Muscle of back (tissue), 13 donors: ENCODE measurements around the gene ZFP28. TPM values are rescaled to one million over a fixed set of nuclear protein-coding genes. Genes with fewer than 3 reads are reported as not detected.

Source experiments
- DNase-seq, 3 donors: peaks; one replicate each; pipeline versions ENCODE4 v3.0.0 to v3.0.0-alpha.2; 2013
- long read RNA-seq, 9 donors: transcript quantifications; one replicate each; lab custom pipeline, GENCODE V29; 2026
- polyA plus RNA-seq, 10 donors: library from polyadenylated mRNA; unstranded; fragments of 120-200 nt; gene quantifications; one replicate each; pipeline ENCODE4 v1.2.1, GENCODE V29; 2013; ENCODE audit not compliant: insufficient read length in 10 of 10

The ZFP28 gene
- polyA plus RNA-seq = 10 to 100 TPM in 5 of 10 donors, 1 to 10 TPM in 5; 7.4 to 13.5 (median 10.6) TPM
- long read RNA-seq, donor 1 = 0 reads
- long read RNA-seq, donor 2, full-length matches to known transcripts = 2 of 2 reads
- long read RNA-seq, donor 2, partial matches to known transcripts = 0 of 2 reads
- long read RNA-seq, donor 2, other reads (novel, unspliced or antisense) = 0 of 2 reads
- long read RNA-seq, donor 3 = 0 reads
- long read RNA-seq, donor 4, full-length matches to known transcripts = 3 of 3 reads
- long read RNA-seq, donor 4, partial matches to known transcripts = 0 of 3 reads
- long read RNA-seq, donor 4, other reads (novel, unspliced or antisense) = 0 of 3 reads
- long read RNA-seq, donor 5, full-length matches to known transcripts = 1 of 1 reads
- long read RNA-seq, donor 5, partial matches to known transcripts = 0 of 1 reads
- long read RNA-seq, donor 5, other reads (novel, unspliced or antisense) = 0 of 1 reads
- long read RNA-seq, donor 6, full-length matches to known transcripts = 2 of 2 reads
- long read RNA-seq, donor 6, partial matches to known transcripts = 0 of 2 reads
- long read RNA-seq, donor 6, other reads (novel, unspliced or antisense) = 0 of 2 reads
- long read RNA-seq, donor 7, full-length matches to known transcripts = 4 of 4 reads
- long read RNA-seq, donor 7, partial matches to known transcripts = 0 of 4 reads
- long read RNA-seq, donor 7, other reads (novel, unspliced or antisense) = 0 of 4 reads
- long read RNA-seq, donor 8 = 0 reads
- long read RNA-seq, donor 9 = 0 reads

- DNase-seq = peak in 1 of 3 donors; percentile 87
Observed at GRCh38 chr19:56538761-56539263, at the start of gene ZFP28. TSS of gene ZFP28 (plus strand) at chr19:56538948. CDS start at chr19:56539019, 71 bp downstream.

- no peak for DNase-seq
Observed at GRCh38 chr19:56491399-56491798, 47.3 kb upstream of the ZFP28 start.

- no peak for DNase-seq
Observed at GRCh38 chr19:56504581-56504980, 34.2 kb upstream of the ZFP28 start.

DNA sequence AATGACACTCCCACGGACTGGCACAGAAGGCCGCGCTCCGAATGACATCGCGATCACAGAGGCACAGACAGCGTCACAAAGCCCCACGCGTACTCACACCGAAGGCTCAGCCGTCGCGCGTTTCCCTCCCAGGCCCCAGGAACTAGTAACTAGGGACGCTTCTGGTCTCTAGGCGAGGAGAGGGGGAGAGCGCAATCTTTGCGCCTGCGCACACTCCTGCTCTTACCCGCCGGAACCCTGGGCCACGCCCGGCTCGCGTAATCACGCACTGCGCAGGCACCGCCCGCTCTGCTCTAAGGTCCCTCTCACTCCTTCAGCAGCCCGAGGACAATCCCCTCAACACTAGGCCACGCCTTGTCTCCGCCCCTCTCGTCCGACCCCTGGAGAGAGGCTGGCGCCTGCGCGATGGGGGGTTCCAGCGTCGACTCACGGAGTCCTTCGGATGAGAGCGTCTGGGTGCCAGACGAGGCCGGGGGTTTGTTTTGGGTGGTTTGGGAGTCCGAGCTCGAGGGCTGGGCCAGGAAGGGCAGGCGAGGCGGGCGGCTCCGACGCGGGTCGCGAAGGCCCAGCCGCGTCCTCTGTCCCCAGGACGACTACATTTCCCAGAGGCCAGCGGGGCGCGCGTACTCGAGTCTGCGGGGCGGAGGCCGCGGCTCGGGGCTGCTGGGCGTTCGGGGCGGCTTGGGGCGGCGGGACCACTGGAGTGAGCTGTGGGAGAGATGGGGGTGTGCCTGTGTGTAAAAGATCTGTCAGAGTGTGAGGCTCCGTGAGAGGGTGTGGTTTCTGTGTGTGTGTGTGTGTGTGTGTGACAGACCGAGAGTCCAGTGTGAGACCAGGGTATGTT lies 31.1 kb upstream of the ZFP28 start, which contains the start of gene ZNF471:
ZNF471 (plus strand) TSS at position 410 of the 844 bp plus-strand sequence. CDS start 3,717 bp downstream, outside the sequence.
- peak; percentile 98 to 100 (median 99) for DNase-seq

- DNase-seq = no peak
Observed at GRCh38 chr19:56508290-56508778, 30.4 kb upstream of the ZFP28 start.

- no peak for DNase-seq
Observed at GRCh38 chr19:56525214-56525860, 13.4 kb upstream of the ZFP28 start.

DNA sequence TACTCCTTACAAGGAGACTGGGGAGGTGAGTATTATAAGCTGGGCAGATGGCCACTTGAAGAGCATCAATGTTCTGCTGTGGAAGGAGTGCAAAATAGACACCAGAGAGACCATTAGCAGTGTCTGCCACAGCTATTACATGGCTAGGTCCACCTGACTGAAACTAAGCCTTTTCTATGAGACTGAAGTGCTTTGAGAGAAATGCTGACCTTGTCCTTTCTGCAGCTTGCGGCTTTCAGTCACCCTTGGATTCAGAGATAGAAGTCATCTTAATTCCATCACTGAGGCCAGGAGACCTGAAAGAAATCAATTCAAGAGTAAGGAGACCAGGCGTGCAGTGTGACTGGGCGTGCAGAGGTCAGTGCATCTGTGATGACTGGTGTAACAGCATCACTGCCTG lies 1.3 kb upstream of the ZFP28 start:
- DNase-seq = no peak

- DNase-seq = peak; percentile 89 to 98 (median 92)
Observed at GRCh38 chr19:56538254-56538760, 441 bp upstream of the ZFP28 start.

- no peak for DNase-seq
Observed at GRCh38 chr19:56543776-56544175, 5.0 kb downstream of the ZFP28 start.

DNA sequence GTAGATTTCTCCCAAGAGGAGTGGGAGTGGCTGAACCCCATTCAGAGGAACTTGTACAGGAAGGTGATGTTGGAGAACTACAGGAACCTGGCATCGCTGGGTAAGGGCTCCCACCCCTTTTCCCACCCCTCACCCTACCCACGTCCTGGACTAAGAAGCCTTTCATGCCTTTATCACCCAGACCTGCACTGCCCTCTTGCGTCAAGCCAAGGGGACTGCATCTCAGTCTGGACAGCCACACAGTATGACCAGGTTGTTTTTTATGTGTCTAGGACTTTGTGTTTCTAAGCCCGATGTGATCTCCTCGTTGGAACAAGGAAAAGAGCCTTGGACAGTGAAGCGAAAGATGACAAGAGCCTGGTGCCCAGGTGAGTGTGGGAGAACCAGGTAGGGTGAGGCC lies 8.8 kb downstream of the ZFP28 start:
- no peak for DNase-seq

GRCh38 chr19:56554272-56554869 lies 15.6 kb downstream of the ZFP28 start:
- DNase-seq = no peak

GRCh38 chr19:56562766-56563165 lies 24.0 kb downstream of the ZFP28 start:
- no peak for DNase-seq

- no peak for DNase-seq
Observed at GRCh38 chr19:56566904-56567273, 28.1 kb downstream of the ZFP28 start.

- DNase-seq = peak; percentile 92 to 98 (median 94)
Observed at GRCh38 chr19:56567274-56568120, 28.7 kb downstream of the ZFP28 start, which contains the start of gene ZNF470. TSS of gene ZNF470 (plus strand) at chr19:56567468. CDS start at chr19:56570312, 2,844 bp downstream.

GRCh38 chr19:56572589-56572988 lies 33.8 kb downstream of the ZFP28 start:
- DNase-seq = no peak

GRCh38 chr19:56573914-56574313 lies 35.2 kb downstream of the ZFP28 start:
- no peak for DNase-seq

- no peak for DNase-seq
Observed at GRCh38 chr19:56577719-56578602, 39.2 kb downstream of the ZFP28 start.

GRCh38 chr19:56594446-56594782 lies 55.7 kb downstream of the ZFP28 start:
- DNase-seq = no peak
